ENCODE results near the gene CNTN4. TPM values are rescaled to one million over a fixed set of nuclear protein-coding genes. Genes with fewer than 3 reads are reported as not detected.

CNTN4 gene
- total RNA-seq, 1 experiment from 2014 or later = 0.12 TPM

DNA sequence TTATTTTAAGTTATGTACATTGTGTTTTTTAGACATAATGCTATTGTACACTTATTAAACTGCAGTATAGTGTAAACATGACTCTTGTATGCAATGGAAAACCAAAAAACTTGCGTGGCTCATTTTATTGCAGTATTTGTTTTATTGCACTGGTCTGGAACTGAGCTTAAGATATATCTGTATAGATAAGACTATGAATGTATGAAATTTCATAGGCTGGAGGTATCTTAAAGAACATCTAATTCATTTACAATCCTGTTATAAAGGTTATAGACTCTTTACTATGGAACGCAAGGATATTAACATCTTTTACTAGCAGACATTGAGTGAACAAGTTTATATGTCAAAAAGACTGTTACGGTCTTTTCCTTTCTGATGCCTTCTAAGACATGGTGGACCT, 552.1 kb downstream of the CNTN4 start:
- TF ChIP-seq, protein P1, sequence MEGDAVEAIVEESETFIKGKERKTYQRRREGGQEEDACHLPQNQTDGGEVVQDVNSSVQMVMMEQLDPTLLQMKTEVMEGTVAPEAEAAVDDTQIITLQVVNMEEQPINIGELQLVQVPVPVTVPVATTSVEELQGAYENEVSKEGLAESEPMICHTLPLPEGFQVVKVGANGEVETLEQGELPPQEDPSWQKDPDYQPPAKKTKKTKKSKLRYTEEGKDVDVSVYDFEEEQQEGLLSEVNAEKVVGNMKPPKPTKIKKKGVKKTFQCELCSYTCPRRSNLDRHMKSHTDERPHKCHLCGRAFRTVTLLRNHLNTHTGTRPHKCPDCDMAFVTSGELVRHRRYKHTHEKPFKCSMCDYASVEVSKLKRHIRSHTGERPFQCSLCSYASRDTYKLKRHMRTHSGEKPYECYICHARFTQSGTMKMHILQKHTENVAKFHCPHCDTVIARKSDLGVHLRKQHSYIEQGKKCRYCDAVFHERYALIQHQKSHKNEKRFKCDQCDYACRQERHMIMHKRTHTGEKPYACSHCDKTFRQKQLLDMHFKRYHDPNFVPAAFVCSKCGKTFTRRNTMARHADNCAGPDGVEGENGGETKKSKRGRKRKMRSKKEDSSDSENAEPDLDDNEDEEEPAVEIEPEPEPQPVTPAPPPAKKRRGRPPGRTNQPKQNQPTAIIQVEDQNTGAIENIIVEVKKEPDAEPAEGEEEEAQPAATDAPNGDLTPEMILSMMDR (IDR thresholded peaks at IDR 0.05; ENCODE audit: unreplicated experiment) = no peak
- Mint-ChIP-seq H3K27me3 (ENCODE audit: insufficient read depth, unreplicated experiment) (peaks cover 4% of the 10 kb centered on the region), H3K9me3 (ENCODE audit: unreplicated experiment) (no peaks in the 10 kb centered on the region), H3K4me3 (ENCODE audit: unreplicated experiment) (no peak overlapping the region), H3K36me3 (ENCODE audit: insufficient read depth, unreplicated experiment) (no peaks in the 10 kb centered on the region), H3K4me1 (ENCODE audit: insufficient read depth, unreplicated experiment) (no peaks in the 10 kb centered on the region), H3K27ac (ENCODE audit: low read depth, unreplicated experiment) (no peak overlapping the region)
- DNase-seq (ENCODE audit: unreplicated experiment) = no peak
- intact Hi-C loops (cut with micrococcal nuclease) = no loop called here
- BruUV-seq (replicated peaks) = no TSS peak
- POLR2A ChIA-PET = no interaction called here
- CTCF ChIA-PET = interaction anchor here (0.7 kb wide), 1 partner anchor 251 kb away, joined by 4 read pairs; no protein-coding TSS in a partner anchor

DNA sequence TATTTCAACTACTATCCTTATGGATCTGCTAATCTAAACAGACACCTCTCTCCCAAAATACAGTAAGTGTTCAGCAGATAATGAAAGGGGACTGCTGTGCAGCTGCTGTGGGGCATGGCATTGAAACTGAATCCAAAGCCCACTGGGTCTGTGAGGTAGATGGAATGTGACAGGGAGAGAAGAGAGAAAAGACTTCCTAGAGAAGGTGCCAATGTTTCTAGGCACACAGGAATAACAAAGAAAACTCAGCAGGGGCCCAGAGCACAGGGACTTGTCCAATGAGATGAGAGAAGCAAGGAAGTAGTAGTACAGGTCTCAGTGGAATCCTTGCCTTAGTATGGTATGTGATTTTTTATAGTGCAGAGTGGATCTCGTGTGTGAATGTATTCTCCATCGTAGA, 553.7 kb downstream of the CNTN4 start:
- no peak overlapping the region for H3K4me3 Mint-ChIP-seq (ENCODE audit: unreplicated experiment)
- H3K27ac Mint-ChIP-seq (ENCODE audit: low read depth, unreplicated experiment) = no peak overlapping the region
- POLR2A ChIA-PET = no interaction called here
- intact Hi-C loops (cut with micrococcal nuclease) = no loop called here
- TF ChIP-seq, protein P1 (IDR thresholded peaks at IDR 0.05; ENCODE audit: unreplicated experiment) = no peak
- no peaks in the 10 kb centered on the region for H3K9me3 Mint-ChIP-seq (ENCODE audit: unreplicated experiment)
- no peaks in the 10 kb centered on the region for H3K36me3 Mint-ChIP-seq (ENCODE audit: insufficient read depth, unreplicated experiment)
- H3K27me3 Mint-ChIP-seq (ENCODE audit: insufficient read depth, unreplicated experiment) = peaks cover 21% of the 10 kb centered on the region
- CTCF ChIA-PET = interaction anchor here (0.6 to 0.7 kb wide), 2 partner anchors 12 to 27 kb away, joined by 3 to 6 read pairs; no protein-coding TSS in a partner anchor
- DNase-seq (ENCODE audit: unreplicated experiment) = no peak
- no TSS peak for BruUV-seq (replicated peaks)
- no peaks in the 10 kb centered on the region for H3K4me1 Mint-ChIP-seq (ENCODE audit: insufficient read depth, unreplicated experiment)

DNA sequence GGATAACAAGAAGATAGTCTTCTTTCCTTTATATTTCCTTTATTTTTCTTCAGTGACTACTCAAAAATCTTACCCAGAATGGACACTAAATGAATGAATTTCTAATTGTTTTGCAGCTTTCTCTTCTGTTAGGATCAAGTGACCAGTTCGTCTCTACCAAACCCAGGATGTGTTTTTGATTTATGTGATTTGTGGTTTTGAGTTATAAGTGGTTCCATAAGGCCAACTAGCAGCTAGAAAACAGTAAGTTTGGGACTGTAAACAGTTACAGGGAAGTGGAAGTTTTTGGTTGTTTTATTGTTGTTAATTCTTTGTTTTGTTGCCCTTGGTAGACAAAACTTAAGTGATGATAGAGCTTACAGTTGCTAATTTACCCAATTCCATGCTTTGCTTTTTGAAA, 555.0 kb downstream of the CNTN4 start:
- no peaks in the 10 kb centered on the region for H3K36me3 Mint-ChIP-seq (ENCODE audit: insufficient read depth, unreplicated experiment)
- BruUV-seq (replicated peaks) = no TSS peak
- H3K4me1 Mint-ChIP-seq (ENCODE audit: insufficient read depth, unreplicated experiment) = no peaks in the 10 kb centered on the region
- no peak overlapping the region for H3K4me3 Mint-ChIP-seq (ENCODE audit: unreplicated experiment)
- ChIA-PET POLR2A (no interaction called here), CTCF (no interaction called here)
- DNase-seq (ENCODE audit: unreplicated experiment) = no peak
- TF ChIP-seq, protein P1 (IDR thresholded peaks at IDR 0.05; ENCODE audit: unreplicated experiment) = no peak
- H3K9me3 Mint-ChIP-seq (ENCODE audit: unreplicated experiment) = no peaks in the 10 kb centered on the region
- no peak overlapping the region for H3K27ac Mint-ChIP-seq (ENCODE audit: low read depth, unreplicated experiment)
- H3K27me3 Mint-ChIP-seq (ENCODE audit: insufficient read depth, unreplicated experiment) = peaks cover 32% of the 10 kb centered on the region
- intact Hi-C loops (cut with micrococcal nuclease) = no loop called here

DNA sequence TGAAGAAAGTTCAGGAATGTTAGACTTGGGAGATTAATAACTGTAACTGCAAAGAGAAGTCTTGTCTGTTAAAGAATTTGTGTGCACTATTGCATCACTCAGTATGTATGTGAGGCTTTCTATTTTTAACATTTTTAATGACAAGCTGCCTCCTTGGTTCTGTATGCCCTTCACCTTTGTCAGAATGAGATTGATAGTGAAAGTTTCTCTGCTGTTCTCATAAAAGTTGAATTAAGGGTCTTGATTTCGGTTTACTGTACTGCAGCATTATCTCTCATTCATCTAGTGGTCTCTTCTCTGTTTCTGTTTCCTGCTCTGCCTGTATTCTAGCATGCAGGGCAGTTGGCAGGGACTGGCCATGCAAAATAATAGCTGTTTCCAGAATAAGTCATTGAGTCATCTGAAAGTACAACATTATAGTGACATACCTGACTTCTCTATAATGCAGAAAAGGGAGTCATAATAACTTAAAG, 556.6 kb downstream of the CNTN4 start:
- peaks cover 48% of the 10 kb centered on the region for H3K27me3 Mint-ChIP-seq (ENCODE audit: insufficient read depth, unreplicated experiment)
- no peaks in the 10 kb centered on the region for H3K36me3 Mint-ChIP-seq (ENCODE audit: insufficient read depth, unreplicated experiment)
- H3K9me3 Mint-ChIP-seq (ENCODE audit: unreplicated experiment) = no peaks in the 10 kb centered on the region
- H3K4me3 Mint-ChIP-seq (ENCODE audit: unreplicated experiment) = no peak overlapping the region
- no peak for DNase-seq (ENCODE audit: unreplicated experiment)
- no TSS peak for BruUV-seq (replicated peaks)
- H3K4me1 Mint-ChIP-seq (ENCODE audit: insufficient read depth, unreplicated experiment) = no peaks in the 10 kb centered on the region
- intact Hi-C loops (cut with micrococcal nuclease) = no loop called here
- H3K27ac Mint-ChIP-seq (ENCODE audit: low read depth, unreplicated experiment) = no peak overlapping the region
- CTCF ChIA-PET = no interaction called here
- TF ChIP-seq, protein P1 (IDR thresholded peaks at IDR 0.05; ENCODE audit: unreplicated experiment) = no peak
- POLR2A ChIA-PET = no interaction called here
